SJSA1 (cell line): ENCODE data around the gene KL. TPM values are rescaled to one million over a fixed set of nuclear protein-coding genes. Genes with fewer than 3 reads are reported as not detected.

Experiments
- DNase-seq, 2 experiments: peaks; one replicate each; pipeline ENCODE4 v3.0.0-alpha.2; 2015 to 2020; ENCODE audit warnings: low spot score in 2 of 2, low read depth in 1 of 2
- H3K27ac ChIP-seq: fragments of 250-450 bp; sonication (Bioruptor Pico); 2 replicates; pipeline ENCODE4 v1.5.1; 2020; ENCODE audit warnings: mild to moderate bottlenecking, moderate library complexity
- H3K27me3 ChIP-seq: fragments of 250-450 bp; sonication (Bioruptor Pico); replicated peaks from 2 replicates; pipeline ENCODE4 v1.5.1; 2020; ENCODE audit warnings: mild to moderate bottlenecking, moderate library complexity
- H3K36me3 ChIP-seq: fragments of 250-450 bp; sonication (Bioruptor Pico); 2 replicates; pipeline ENCODE4 v1.5.1; 2020; ENCODE audit warnings: mild to moderate bottlenecking
- H3K4me1 ChIP-seq: fragments of 250-450 bp; sonication (Bioruptor Pico); replicated peaks from 2 replicates; pipeline ENCODE4 v1.6.1; 2021; ENCODE audit warnings: mild to moderate bottlenecking
- H3K4me3 ChIP-seq: fragments of 250-450 bp; sonication (Bioruptor Pico); 2 replicates; pipeline ENCODE4 v1.5.1; 2020; ENCODE audit warnings: mild to moderate bottlenecking
- H3K9me3 ChIP-seq: fragments of 250-450 bp; sonication (Bioruptor Pico); replicated peaks from 2 replicates; pipeline ENCODE4 v1.5.1; 2020; ENCODE audit warnings: mild to moderate bottlenecking
- total RNA-seq: library from RNA; depleted of rRNA; stranded (reverse); fragments of >200 nt; shearing (Covaris generic); gene quantifications from 2 replicates; pipeline ENCODE4 v1.2.3, GENCODE V29; 2014

The KL gene
- total RNA-seq, 1 experiment from 2014 or later = not detected

DNA sequence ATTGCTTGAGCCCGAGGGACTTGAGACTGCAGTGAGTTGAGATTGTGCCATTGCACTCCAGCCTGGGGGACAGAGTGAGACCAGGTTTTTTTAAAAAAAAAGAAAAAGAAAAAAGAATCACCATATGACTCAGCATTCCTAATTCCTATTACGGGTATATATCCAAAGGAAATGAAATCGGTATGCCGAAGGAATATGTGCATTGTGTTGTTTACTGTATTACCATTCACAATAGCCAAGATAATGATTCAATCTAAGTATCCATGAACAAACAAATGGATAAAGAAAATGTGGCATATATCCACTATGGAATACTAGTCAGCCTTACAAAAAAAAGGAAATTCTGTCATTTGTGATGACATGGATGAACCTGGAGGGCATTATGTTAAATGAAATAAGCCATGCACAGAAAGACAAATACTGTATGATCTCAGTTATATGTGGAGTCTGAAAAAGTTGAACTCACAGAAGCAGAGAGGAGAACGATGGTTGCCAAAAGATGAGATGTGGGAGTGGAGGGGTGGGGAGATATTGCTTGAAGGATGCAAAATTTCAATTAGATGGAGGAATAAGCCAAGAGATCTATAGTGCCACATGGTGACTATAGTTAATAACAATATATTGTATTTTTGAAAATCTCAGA, 4.3 kb upstream of the KL start:
- Histone ChIP-seq H3K4me1 (no peaks in the 10 kb centered on the region), H3K4me3 (no peak overlapping the region), H3K9me3 (peaks cover 8% of the 10 kb centered on the region), H3K27ac (no peak overlapping the region), H3K27me3 (no peaks in the 10 kb centered on the region; the same call in 1 of the 2 replicates), H3K36me3 (no peaks in the 10 kb centered on the region)
- DNase-seq = no peak

DNA sequence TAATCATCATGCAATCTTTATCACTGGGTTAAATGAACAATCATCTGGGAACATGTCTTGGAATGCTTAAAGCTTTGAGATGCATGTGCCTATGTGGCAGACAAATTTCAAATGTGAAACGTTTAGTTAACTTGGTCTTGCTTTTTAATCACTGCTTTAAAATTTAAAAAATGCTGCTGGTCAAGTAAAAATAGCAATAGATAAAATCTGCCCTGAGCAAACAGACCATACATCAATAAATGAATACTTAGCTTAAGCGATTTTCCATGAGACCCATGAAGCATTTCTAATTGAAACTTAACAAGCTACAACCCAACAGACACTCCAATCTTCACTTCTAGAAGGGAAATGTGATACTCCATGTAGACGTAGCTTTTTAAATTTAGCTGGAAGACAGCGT, 1.9 kb upstream of the KL start:
- Histone ChIP-seq H3K27me3 (no peaks in the 10 kb centered on the region; the same call in none of the 2 replicates), H3K4me1 (no peaks in the 10 kb centered on the region), H3K27ac (no peak overlapping the region), H3K36me3 (no peaks in the 10 kb centered on the region), H3K4me3 (no peak overlapping the region), H3K9me3 (no peaks in the 10 kb centered on the region)
- DNase-seq = no peak

- DNase-seq = no peak
- H3K9me3 ChIP-seq = no peaks in the 10 kb centered on the region
- H3K27me3 ChIP-seq = no peaks in the 10 kb centered on the region; the same call in none of the 2 replicates
- no peaks in the 10 kb centered on the region for H3K36me3 ChIP-seq
- H3K4me3 ChIP-seq = no peak overlapping the region
- no peaks in the 10 kb centered on the region for H3K4me1 ChIP-seq
- no peak overlapping the region for H3K27ac ChIP-seq
These were observed 968 bp upstream of the KL start for GRCh38 chr13:33015241-33015668.

- H3K27ac ChIP-seq = no peak overlapping the region
- no peak overlapping the region for H3K4me3 ChIP-seq
- H3K9me3 ChIP-seq = no peaks in the 10 kb centered on the region
- H3K27me3 ChIP-seq = no peaks in the 10 kb centered on the region; the same call in none of the 2 replicates
- H3K36me3 ChIP-seq = no peaks in the 10 kb centered on the region
- no peak for DNase-seq
- H3K4me1 ChIP-seq = no peaks in the 10 kb centered on the region
These were observed 366 bp upstream of the KL start for GRCh38 chr13:33015791-33016323.

- no peaks in the 10 kb centered on the region for H3K36me3 ChIP-seq
These were observed 1.2 kb downstream of the KL start for GRCh38 chr13:33017323-33017929.

DNA sequence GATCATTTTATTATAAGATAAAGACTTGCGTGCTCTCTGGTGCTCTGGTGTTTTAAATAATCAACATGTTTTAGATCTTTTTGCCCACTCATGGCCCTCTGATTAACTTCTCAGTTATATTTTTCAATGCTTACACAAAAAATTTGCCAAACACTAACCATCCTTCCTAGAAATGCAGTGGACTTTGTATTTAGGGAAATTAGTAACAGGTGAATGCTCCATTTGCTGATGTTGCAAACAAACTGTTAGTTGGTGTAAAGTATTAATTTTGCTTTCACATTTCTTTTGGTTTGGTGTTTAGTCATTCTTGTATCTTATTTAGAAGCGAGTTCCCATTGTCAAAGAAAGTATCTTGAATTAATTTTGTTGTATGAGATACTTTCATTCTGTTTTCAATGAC, 2.7 kb downstream of the KL start:
- Histone ChIP-seq H3K4me1 (no peaks in the 10 kb centered on the region), H3K4me3 (no peak overlapping the region), H3K9me3 (no peaks in the 10 kb centered on the region), H3K27ac (no peak overlapping the region), H3K27me3 (peaks cover 15% of the 10 kb centered on the region), H3K36me3 (no peaks in the 10 kb centered on the region)
- DNase-seq = no peak

More at GRCh38 chr13:33017323-33017929, 1.2 kb downstream of the KL start:
- Histone ChIP-seq H3K4me1 (no peaks in the 10 kb centered on the region), H3K9me3 (no peaks in the 10 kb centered on the region), H3K4me3 (no peak overlapping the region), H3K27ac (no peak overlapping the region), H3K27me3 (peaks cover 6% of the 10 kb centered on the region)
- no peak for DNase-seq

DNA sequence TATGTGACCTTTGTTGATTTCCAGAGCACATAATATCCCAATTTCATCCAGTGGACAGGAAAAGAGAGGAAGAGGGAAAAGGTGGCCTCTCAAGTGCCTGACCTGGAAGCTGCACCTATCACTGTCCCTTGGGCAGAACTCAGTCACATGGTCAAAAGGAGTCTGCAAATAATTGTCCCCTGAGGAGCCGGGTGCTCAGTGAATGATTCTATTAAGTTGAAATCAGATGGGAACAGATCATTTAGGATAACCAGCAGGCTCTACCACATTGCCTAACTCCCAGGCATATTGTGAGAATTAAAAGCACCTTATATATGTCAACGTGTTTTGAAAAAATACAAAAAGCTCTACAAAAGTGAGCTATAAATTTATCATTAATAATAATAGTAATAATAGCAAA, 6.8 kb downstream of the KL start:
- Histone ChIP-seq H3K9me3 (no peaks in the 10 kb centered on the region), H3K36me3 (no peaks in the 10 kb centered on the region), H3K27ac (no peak overlapping the region), H3K27me3 (peaks cover 15% of the 10 kb centered on the region), H3K4me1 (no peaks in the 10 kb centered on the region), H3K4me3 (no peak overlapping the region)
- DNase-seq = no peak

GRCh38 chr13:33025220-33025744, 9.1 kb downstream of the KL start:
- Histone ChIP-seq H3K27me3 (peaks cover 15% of the 10 kb centered on the region), H3K9me3 (no peaks in the 10 kb centered on the region), H3K4me3 (no peak overlapping the region)

GRCh38 chr13:33026489-33027152, 10.4 kb downstream of the KL start:
- H3K36me3 ChIP-seq = no peaks in the 10 kb centered on the region
- H3K27me3 ChIP-seq = peaks cover 15% of the 10 kb centered on the region
- no peaks in the 10 kb centered on the region for H3K4me1 ChIP-seq
- H3K9me3 ChIP-seq = no peaks in the 10 kb centered on the region
- no peak overlapping the region for H3K4me3 ChIP-seq
- no peak for DNase-seq
- no peak overlapping the region for H3K27ac ChIP-seq

More at GRCh38 chr13:33025220-33025744, 9.1 kb downstream of the KL start:
- DNase-seq = no peak
- Histone ChIP-seq H3K36me3 (no peaks in the 10 kb centered on the region), H3K27ac (no peak overlapping the region), H3K4me1 (no peaks in the 10 kb centered on the region)

DNA sequence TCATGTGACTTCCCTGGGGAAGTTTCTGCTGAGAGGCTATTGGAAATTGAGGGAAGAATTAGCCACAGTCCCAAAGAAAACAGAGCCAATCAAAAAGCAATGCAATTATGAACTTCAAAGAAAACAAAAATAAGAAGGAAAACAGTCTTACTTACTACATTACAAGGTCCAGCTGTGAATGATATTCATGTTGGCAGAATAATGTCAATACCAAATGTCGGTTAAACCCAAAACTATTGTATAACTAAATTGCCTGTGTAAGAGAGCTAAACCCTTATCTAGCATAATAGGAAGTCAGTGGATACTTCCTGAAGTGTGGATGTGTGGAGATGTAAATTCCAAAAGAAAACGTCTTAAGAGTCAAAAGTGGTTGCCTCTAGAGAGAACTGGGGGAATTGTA, 12.4 kb downstream of the KL start:
- Histone ChIP-seq H3K27ac (no peak overlapping the region), H3K4me1 (no peaks in the 10 kb centered on the region), H3K27me3 (no peaks in the 10 kb centered on the region), H3K9me3 (no peaks in the 10 kb centered on the region), H3K4me3 (no peak overlapping the region), H3K36me3 (no peaks in the 10 kb centered on the region)
- no peak for DNase-seq

DNA sequence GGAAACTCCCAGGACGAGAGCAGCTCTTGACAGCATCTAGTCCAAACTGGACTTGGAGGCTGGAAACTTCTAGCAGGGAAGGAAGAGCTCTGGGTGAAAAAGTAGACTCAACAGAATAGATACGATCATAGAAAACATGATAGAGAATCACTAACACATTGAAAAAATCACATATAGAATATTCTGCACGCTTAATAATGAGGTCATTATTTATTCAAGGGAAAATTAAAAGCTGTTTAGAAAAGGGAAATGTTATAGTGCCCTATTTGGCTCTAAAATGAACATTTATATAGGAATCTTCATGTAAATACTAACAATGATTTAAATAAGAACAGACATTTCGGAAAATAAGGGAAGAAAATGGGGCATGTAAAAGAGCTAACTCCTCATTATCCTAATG, 15.1 kb downstream of the KL start:
- H3K27ac ChIP-seq = no peak overlapping the region
- no peaks in the 10 kb centered on the region for H3K27me3 ChIP-seq
- H3K4me3 ChIP-seq = no peak overlapping the region
- DNase-seq = no peak
- no peaks in the 10 kb centered on the region for H3K9me3 ChIP-seq
- H3K4me1 ChIP-seq = no peaks in the 10 kb centered on the region
- H3K36me3 ChIP-seq = no peaks in the 10 kb centered on the region

DNA sequence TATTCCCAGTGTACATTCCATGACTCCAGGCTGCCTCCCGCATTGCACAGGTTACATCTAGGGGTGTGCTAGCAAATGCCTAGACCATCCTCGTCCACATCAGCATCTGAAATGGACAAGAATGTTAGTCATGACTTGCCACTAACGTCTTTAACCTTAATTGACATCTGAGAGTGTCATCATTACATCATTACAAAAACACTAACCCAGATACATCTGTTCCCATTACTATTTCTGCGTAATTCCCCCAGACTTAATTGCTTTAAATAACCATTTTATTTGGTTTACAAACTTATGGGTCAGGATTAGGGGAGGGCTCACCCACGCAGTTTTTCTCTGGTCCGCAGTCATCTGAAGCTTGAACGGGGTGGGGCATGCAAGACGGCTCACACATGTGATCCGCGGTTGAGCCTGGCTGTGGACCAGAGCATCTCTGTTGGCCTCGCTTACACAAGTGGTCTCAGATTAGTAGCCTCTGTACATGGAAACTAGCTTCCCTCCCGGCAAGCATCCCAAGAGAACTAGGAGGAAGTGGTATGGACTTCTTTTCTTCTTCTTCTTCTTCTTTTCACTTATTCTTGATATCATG, 15.9 kb downstream of the KL start:
- Histone ChIP-seq H3K27me3 (no peaks in the 10 kb centered on the region), H3K36me3 (no peaks in the 10 kb centered on the region), H3K4me1 (no peaks in the 10 kb centered on the region), H3K4me3 (no peak overlapping the region), H3K9me3 (no peaks in the 10 kb centered on the region), H3K27ac (no peak overlapping the region)
- DNase-seq = no peak

GRCh38 chr13:33033051-33033812, 17.0 kb downstream of the KL start:
- Histone ChIP-seq H3K27ac (no peak overlapping the region), H3K27me3 (no peaks in the 10 kb centered on the region), H3K9me3 (no peaks in the 10 kb centered on the region), H3K36me3 (no peaks in the 10 kb centered on the region), H3K4me1 (no peaks in the 10 kb centered on the region), H3K4me3 (no peak overlapping the region)
- DNase-seq = no peak
